Stromal cell of bone marrow (primary cell): Measurements from ENCODE around the gene GPR32.
"Not testable (repeated sequence)": the region's sequence is repeated elsewhere in the genome, so short reads cannot be mapped to it uniquely, and the experiment has no call there.

Experiments
- DNase-seq: peaks from one replicate; pipeline ENCODE4 v3.0.0-alpha.2; 2012; ENCODE audit warnings: low read depth

GPR32 gene

DNA sequence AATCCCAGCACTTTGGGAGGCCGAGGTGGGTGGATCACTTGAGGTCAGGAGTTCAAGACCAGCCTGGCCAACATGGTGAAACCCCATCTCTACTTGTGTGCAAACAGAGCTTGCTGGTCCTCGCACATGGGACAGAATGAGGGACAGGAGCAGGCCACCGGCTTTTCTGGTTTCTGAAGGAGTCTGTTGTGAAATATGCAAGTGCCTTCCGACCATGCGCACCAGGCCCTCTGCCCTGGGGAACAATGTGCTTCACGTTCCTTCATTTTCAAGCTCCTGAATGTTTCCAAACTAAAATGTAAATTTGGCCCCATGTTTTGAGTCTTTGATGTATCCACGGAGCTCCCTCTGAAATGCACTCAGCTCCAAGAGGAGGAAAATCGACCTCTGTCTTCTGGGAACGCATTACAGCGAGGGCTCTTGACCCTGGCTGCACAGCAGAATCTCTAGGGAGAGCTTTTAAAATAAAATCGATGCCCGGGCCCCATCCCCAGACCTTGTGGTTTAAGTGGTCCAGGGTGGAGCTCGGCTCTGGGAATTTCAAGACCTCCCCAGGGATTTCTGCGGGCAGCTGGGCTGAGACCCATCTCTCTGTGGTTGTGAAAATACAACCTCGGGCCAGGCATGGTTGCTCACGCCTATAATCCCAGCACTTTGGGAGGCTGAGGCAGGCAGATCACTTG lies 10.6 kb downstream of the GPR32 start:
- peak; percentile 18 for DNase-seq

DNA sequence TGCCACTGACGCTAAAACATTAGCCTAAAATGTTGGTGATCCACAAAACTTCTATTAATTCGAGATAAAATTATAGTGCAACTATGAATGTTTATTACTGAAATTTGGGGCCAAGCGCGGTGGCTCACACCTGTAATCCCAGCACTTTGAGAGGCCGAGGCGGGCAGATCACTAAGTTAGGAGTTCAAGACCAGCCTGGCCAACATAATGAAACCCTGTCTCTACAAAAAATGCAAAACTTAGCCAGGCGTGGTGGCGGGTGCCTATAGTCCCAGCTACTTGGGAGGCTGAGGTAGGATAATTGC lies 13.5 kb downstream of the GPR32 start:
- DNase-seq, result not testable (repeated sequence)

DNA sequence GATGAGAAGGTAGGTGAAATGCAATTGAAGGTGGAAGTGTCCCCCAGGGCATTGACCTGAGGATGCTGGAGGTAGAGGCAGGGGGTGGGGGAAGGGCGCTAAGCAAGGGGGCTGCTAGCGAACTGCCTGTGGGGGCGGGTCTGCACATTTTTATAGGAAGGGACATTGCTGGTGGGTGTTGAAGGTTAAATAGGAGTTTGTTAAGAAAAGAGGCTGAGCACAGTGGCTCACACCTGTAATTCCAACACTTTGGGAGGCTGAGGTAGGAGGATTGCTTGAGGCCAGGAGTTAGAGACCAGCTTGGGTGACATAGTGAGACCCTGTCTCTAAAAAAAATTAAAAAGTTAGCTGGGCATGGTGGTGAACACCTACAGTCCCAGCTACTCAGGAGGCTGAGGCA lies 14.4 kb downstream of the GPR32 start:
- no peak for DNase-seq

DNA sequence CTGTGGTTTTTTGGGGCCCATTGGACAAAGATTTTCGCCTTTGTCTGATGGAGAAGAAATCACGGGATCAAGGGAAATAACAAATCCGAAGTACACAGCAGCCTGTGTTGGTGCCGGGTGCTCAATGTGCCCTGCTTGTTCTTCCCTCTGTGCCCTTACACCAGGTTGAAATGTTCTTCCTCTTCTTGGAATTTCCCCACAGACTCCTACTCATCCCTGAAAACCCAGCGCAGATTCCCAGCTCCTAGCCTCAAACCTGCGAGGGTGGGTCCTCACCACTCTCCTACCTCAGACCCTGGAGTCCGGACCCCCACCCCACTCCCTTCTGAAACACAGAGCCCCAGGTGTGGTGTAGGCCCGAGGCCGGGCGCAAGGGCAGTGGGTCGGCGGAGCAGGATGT lies 15.1 kb downstream of the GPR32 start:
- DNase-seq, result no peak

DNA sequence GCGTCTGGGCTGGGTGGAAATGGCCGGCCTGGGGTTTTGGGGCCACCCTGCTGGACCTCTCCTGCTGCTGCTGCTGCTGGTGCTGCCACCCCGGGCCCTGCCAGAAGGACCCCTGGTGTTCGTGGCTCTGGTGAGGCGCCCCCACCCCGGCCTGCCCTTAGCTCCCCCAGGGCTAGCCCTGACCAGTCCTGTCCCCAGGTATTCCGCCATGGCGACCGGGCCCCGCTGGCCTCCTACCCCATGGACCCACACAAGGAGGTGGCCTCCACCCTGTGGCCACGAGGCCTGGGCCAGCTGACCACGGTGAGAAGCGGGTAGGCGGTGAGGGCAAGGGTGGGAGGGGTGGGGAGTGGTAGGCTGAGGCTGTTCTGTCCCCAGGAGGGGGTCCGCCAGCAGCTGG lies 20.1 kb downstream of the GPR32 start, which contains the start of gene ACP4:
Gene ACP4, plus strand, starts transcription at position 20 of the 400 bp plus-strand sequence. Its CDS starts 0 bp downstream, at position 20.
- no peak for DNase-seq

DNA sequence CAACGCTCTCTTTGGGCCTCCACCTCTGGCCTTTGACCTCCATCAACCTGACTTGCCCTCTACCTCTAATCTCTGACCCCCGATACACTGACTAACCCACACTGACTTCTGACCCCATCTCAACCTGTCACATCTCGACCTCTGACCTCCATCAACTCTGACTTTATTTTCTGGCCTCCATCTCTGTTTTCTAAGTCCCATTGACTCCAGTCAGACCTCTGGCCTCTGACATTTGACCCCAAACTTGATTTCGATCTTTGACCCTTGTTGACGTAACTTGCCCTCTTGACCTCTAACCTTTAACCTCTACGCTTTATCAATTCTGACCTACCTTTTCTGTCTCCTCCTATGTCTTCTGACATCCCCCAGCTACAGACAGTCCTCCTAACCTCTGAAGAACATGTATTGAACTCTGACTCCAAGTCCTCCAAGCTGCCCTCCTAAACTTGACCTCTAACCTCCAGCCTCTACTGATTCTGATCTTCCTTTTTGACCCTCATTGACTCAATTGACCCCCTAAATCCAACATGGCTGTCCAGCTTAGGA lies 20.7 kb downstream of the GPR32 start:
- no peak for DNase-seq

DNA sequence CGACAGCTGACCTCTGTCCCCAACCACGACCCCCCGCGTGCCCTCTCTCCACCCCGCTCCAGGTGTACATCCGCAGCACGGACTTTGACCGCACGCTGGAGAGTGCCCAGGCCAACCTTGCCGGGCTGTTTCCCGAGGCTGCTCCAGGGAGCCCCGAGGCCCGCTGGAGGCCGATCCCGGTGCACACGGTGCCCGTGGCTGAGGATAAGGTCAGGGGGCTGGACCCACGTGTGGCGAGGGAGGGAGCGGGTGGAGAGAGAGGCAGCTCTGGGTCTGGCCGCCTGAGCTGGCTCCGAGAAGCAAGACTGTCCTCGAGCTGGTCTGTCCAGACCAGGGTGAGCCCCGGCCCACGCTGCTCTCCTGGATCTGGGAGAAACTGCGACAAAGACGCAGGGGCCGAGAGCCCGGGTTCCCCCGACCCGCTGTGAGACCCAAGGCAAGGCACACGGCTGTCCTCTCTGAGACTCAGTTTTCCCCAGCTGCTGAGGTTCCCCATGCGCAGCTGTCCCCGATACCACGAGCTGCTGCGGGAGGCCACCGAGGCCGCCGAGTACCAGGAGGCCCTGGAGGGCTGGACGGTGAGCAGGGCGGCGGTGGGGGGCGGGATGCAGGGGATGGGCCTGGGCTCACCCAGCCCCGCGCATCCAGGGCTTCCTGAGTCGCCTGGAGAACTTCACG lies 21.5 kb downstream of the GPR32 start:
- DNase-seq, result no peak

DNA sequence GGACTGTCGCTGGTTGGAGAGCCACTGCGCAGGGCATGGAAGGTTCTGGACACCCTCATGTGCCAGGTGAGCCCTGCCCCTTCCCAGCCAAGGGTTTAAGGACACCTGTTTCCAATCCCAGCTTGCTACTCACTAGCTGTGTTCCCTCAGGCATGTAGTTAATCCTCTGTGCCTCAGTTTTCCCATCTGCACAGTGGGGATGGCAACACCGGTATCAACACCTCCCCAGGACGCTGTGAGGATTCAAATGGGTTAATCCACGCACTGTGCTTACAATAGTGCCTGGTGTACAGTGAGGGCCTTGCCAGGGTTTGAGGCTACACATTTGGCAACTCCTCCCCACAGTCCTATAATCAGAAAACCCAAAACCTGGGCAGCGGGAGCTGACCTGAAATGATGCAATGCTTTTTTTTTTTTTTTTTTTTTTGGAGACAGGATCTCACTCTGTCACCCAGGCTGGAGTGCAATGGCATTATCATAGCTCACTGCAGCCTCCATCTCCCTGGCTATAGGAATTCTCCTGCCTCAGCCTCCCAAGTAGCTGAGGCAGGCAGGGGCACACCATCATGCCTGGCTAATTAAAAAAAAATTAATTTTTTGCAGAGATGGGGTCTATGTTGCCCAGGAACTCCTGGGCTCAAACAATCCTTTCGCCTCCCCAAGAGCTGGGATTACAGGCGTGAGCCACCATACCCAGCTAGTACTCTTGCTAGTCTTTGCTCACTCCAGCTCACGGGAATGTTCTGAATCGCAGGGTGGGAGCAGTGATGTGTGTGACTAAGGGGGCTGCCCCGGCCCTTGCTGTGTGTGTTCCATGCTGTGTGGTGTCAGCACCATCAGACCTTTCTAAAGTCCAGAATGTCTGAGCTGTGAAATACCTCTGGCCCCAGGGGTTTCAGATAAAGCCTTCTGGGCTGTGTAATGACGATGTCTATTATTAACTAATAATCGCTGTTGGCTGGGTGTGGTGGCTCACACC lies 22.3 kb downstream of the GPR32 start:
- no peak for DNase-seq

DNA sequence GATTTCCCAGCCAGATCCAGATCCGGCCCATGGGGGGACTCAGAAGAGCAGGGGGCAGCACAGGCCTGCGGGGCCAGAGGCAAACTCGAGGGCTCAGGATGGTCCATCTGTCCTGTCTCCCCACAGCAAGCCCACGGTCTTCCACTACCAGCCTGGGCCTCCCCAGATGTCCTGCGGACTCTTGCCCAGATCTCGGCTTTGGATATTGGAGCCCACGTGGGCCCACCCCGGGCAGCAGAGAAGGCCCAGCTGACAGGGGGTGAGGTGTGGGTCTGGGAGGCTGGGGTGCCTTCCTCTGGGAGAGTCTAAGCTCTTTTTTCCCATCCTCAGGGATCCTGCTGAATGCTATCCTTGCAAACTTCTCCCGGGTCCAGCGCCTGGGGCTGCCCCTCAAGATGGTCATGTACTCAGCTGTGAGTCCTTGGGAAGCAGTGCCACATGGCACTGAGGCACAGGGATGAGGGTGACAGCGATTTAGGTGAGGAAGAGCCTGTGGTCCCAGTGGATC lies 23.3 kb downstream of the GPR32 start:
- no peak for DNase-seq

DNA sequence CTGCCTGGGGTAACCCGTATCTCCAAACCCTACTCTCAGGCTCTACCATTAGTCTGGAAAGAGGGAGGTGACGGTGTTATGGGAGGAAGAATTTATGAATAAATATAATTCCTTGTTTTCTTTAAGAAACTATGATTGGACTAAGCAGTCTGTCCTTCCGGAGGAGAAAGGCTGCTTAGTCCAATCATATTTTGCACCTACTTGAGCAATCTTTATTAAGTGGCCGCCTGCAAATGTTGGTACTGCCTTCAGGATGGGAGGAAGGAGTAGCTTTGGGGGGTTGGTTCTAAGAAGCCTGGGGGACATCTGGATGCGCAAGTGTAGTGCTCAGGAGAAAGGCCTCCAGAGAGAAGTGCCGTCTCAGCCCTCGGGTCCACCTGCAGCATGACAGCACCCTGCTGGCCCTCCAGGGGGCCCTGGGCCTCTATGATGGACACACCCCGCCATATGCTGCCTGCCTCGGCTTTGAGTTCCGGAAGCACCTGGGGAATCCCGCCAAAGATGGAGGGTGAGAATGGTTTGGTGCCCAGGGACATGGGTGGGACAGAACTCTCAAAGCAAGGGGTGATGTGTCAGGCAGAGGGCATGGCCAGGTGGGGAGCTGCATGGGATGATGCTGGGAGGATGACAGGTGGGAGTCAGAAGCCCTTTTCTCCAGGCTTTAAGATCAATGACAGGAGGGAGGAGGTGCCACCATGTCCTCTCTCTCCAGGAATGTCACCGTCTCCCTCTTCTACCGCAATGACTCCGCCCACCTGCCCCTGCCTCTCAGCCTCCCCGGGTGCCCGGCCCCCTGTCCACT lies 24.0 kb downstream of the GPR32 start:
- DNase-seq, result no peak

DNA sequence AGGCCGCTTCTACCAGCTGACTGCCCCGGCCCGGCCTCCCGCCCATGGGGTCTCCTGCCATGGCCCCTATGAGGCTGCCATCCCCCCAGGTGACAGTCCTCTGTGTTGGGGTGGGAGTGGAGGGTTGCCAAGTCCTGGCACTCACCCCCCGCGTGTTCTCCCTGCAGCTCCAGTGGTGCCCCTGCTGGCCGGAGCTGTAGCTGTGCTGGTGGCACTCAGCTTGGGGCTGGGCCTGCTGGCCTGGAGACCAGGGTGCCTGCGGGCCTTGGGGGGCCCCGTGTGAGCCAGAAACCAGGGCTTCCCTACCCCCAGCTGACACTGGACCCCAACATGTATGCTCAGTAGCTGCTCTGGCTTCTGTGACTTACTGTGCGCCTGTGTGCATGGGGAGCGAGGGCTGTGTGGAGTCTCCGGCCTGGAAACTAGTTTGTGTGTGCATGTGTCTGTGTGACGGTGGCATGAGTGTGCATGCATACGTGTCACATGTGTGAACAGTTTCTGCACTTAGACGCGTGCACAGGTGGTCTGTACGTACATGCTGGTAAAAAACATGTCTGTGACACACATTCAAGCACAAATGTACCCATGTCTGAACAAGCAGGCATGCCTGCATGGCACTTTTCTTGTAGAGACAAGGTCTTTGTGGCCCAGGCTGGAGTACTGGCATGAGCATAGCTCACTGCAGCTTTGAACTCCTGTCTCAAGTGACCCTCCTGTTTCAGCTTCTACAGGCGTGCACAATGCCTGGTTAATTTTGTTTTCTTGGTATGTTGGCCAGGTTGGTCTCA lies 24.8 kb downstream of the GPR32 start:
- no peak for DNase-seq

DNA sequence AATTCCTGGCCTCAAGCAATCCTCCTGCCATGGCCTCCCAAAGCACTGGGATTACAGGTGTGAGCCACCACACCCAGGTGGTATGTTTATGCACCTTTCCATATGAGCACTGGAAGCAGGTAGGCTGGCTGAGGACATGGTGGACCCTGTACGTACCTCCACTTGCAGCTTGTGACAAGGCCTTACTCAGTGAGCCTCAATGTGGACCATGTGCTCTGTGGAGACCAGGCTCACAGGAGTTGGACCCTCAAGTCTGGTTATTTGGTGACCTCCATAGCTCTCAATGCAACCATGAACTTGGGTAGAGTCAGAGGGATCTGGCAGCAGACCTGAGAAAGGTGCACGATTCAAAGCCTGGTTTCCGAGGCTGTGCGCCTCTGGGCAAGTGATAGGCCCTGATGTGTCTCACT lies 25.4 kb downstream of the GPR32 start:
- no peak for DNase-seq

DNA sequence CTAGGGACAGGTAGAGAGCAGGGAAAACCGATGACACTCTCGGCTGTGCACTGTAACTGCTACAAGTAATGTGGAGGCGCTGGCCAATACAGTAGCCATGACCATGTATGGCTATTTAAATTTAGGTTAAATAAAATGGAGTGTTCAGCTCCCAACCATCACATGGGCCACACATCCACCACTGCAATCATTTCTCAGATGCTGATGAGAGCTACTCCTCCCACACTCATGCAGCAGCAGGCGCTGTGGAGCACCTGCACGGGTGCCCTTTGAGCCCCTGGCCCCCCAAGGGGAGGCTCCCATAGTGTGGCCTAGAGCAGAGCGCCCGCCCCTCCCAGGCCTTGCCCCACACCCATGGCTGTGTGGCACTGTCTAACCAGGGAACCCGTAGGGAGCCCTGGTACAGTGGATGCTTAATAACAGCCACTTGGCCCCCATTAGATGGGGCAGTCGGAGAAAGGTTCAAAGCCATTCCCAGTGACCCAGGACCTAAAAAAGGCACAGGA lies 25.9 kb downstream of the GPR32 start:
- no peak for DNase-seq

DNA sequence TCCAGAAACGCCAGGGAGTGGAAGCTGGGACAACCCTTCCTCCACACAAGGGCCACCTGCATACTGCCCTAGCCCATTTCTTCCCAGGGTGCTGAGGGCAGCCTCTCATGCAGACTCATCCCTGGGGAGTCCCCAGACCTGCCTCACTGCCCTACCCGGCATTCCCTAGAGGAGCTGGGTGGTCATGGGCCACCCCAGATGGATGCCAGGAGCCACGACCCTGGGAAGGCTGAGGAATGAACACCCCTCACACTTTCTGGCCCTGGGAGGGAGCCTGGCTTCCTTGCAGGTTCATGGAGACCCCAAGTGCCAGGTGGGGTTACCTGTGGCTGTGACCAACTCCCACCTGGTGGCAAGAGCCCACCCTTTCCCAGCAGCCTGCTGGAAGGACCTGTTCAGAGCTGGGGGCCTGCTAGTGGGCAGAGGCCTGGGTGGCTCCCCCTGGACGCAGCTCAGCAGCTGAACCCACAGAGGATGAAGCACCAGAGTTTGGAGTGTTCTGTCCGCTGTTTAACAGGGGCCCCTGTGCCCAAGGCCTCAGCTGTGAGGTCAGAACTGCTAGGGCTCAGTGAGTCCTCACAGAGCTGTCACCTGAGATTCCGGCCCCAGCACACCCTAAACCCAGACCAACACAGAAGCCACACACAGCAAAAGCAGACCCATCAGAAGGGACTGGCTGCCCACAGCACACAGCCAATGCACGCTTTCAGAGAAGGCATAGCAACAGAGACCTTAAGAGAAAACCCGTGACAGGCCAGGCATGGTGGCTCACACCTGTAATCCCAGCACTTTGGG lies 26.6 kb downstream of the GPR32 start:
- DNase-seq, result no peak

DNA sequence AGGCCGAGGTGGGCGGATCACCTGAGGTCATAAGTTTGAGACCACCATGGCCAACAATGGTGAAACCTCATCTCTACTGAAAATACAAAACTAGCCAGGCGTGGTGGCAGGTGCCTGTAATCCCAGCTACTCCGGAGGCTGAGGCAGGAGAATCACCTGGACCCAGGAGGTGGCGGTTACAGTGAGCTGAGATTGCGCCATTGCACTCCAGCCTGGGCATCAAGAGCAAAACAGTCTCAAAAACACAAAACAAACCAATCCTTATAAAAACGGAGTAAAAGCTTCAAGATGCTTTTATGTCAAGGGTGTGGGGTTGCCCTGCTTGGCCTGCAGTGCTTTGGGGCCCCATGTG lies 27.1 kb downstream of the GPR32 start:
- no peak for DNase-seq

DNA sequence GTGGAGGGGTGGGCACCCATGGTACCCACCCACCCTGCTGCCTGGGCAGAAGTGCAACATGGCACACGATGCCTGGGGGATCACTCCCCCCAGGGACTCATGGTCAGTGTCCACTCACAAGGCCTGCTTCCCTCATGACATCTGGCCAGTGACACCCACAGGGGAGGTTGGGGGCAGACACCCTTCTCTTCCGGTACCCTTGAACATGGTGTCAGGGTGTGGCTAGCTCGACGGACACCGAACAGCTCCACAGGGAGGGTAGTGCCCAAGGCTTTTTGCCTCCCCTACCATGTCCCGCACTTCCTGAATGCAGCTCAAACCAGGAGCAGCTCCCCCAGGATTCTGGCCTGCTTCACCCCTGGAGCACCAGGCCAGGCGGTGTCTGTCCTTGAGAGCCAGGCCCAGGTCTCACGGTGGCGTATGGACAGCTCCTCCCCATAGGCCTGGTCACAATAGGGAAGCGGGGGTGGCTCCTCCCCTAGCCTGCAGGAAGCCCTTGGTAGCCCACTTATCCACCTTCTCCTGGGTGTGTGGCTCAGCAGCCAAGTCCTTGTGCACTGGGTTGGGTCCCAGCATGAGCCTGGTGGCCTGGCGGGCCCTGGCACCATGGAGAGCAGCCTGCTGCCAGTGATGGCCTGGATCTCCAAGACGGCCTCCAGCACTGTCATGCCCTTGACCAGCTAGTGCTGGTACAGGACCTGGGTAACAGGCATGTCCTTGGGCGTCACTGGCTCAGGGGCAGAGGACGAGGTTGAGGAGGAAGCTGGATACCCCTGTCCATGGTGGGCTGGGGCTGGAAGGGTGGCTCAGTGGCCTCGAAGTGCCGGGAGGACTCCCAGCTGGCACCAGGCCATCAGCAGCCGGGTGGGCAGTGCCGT lies 27.8 kb downstream of the GPR32 start:
- no peak for DNase-seq

DNA sequence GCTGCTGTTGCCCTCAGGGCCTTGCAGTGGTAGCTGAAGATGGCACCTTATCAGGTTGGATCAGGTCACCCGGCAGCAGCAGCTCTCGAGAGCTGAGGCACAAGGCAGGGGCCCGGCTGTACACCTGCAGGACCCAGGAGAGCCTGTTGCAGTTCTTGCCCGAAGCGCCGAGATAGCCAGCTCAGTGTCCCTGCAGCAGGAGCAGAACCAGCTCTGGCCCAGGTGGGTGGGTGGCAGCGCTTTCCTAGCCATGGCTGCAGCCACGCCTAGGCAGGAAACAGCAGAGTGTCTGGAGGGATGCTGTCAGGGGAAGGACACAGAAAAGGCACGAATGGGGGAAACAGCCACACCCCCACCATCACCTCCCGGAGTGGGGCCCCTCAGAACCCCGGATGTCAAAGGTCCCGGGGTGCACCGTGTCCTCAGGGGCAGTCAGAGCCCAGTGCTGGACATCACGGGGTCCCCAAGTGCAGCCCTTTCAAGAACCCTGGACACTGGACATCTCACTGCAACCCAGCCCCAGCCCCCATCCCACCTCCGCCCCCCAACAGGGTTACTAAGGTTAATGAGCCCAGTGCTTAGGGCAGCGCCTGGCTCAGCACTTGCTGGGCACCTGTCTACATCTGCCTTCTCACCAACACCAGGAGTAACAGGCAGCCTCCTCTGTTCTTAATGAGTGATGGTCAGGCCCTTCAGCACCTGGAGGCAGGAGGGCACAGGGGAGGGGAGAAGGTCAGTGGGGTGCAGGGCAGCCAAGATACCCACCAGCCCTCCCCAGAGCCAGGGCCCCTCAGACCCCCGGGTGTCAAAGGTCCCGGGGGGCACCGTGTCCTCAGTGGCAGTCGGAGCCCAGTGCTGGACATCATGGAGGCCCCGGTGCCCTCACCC lies 28.6 kb downstream of the GPR32 start:
- no peak for DNase-seq

DNA sequence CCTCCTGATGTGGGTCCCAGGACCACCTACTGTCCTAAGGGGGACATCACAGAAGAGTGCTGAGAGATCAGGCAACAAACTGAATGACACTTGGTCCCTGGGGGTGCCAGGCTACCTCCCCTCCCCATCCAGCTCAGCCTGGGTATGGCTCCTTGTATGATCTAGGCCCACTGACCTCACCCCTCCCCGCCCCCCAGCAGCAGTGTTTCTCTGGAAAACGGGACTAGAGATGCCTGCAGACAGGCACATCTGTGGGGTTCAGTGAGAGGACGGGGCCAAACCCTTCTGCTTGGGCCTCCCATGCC lies 29.2 kb downstream of the GPR32 start:
- no peak for DNase-seq
